Fibroblast of upper back skin (primary cell): Measurements from ENCODE around the gene KIN.
"Not testable (repeated sequence)": the region's sequence is repeated elsewhere in the genome, so short reads cannot be mapped to it uniquely, and the experiment has no call there.

Experiments used
- DNase-seq: peaks from one replicate; pipeline ENCODE4 v3.0.0-alpha.2; 2013

The KIN gene

DNA sequence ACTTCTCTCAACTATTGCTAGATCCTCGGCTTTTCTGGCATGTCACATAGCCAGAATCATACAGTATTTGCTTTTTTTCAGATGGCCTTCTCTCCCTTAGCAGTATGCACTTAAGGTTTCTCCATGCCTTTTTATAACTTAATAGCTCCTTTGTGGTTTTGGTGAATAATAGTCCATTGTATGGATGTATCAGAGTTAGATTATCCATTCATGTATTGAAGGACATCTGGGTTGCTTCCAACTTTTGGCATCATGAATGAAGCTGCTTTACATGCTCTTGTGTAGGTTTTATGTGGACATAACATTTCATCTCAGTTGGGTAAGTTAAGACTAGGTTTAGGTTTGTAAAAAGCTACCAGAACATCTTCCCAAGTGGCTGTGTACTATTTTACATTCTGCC is 4.7 kb upstream of the KIN start:
- DNase-seq: peak; percentile 37

DNA sequence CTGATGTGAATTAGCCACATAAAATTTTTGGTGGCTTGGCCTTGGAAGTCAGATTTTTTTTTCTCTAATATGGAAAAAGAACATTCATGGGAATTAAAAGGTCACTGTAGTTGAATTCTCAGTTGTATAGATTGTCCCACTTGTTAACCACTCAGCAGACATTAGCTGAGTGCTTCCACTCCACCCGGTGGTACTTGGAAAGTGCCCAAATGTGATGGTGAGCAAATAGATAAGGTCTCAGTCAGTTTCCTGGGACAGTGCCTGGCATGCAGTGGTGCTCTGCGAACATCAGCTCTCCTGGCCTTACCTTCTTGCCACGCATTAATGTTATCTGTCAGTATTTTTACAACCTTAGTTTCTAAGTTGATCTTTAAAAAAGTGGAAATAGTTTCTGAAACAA is 1.6 kb upstream of the KIN start:
- DNase-seq: peak; percentile 25

DNA sequence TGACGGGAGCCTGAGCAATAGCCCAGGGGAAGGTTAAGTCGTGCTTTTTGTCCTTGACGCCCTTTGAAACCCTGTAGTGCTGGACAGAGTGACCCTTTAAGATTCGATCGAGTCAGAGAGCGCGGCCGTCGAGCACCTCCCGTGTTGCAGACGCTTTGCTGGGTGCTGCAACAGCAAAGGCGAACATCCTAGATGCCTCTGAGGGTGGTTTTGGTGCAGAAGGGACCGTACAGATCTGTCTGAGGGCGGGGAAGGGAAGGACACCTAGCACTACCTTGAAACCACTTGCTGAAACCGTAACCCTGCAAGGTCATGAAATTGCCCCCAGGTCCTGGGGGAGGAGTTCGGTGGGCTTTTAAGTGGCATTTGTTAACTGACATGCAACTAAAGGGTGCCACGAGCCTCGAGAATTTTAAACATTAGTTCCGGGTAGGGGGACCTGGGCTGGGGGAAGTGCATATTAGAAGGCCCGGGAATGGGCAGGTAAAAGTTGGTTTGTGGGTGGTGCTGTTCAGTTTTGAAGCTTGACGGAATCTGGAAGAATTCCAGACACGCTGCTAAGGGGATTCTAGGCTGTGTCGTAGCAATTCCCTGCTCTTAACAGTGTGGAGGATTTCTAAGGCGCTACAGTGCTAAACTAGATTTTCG is 970 bp upstream of the KIN start:
- peak; percentile 14 for DNase-seq

DNA sequence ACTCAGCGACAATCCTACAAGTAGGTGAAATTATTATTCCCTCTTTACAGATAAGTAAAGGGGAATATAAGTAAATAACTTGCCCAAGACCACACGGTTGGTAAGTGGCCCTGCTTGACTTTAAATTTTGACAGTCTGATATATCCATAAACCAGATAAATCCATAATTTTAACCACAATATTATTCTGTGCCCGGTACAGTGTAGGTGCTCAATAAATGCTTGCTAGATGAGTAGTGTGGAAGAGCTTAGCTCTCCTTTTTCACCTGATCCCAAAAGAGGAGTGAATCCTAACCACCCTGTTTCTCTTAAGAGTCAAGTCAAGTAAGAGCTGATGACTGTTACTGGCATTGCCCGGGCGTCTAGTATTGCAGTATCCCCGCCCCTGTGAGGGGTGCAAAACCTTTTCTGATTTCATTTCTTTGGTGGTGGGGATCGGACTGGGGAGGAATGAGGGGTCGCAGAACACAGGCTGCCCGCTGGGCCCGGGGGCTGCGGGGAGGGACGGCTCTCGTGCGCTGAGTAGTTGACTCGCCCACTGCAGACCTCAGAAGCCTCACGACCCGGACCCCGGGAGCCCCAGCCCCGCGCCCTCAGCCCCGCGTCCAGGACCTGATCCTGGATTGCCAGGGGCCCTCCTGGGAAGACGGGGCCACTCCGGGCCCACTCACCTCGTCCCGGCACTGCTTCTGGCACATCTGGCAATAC is 490 bp downstream of the KIN start:
- no peak for DNase-seq

DNA sequence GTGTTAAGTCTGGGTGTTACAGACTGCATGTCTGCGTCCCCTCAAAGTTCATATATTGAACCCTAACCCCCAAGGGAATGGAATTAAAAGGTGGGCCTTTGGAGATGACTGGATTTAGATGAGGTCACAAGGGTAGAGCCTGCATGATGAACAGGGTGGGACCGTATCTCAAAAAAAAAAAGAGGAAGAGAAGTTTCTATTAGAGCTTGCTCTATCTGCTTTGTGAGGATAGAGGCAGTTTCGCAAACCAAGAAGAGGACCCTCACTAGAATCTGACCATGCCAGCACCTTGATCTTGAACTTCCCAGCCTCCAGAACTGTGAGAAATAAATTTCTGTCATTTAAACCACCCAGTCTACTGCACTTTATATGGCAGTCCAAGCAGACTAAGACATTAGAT is 1.4 kb downstream of the KIN start:
- DNase-seq: no peak

DNA sequence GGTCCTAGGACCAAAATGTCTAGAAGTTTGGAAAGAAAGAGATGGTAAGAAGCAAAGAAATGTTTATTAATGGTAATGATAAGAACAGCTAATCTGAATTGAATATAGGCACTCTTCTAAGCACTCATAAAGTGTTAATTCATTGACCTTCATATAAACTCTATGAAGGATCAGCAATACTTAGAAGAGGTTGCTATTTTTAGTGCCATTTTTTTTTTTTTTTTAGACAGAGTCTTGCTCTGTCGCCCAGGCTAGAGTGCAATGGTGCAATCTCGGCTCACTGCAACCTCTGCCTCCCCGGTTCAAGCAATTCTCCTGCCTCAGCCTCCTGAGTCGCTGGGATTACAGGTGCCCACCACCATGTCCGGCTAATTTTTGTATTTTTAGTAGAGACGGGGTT is 5.6 kb downstream of the KIN start:
- DNase-seq: not testable (repeated sequence)

DNA sequence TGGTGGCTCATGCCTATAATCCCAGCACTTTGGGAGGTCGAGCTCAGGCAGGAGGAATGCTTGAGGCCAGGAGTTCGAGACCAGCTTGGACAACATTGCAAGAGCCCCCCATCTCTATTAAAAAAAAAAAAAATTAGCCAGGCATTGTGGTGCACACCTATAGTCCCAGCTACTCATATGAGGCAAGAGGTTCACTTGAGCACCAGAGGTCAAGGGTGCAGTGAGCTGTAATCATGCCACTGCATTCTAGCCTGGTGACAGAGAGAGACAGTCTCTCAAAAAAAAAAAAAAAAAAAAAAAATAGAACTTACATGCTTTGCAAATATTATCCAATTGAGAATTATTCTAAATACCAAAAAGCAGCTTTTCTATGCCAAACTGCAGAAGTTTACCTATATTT is 11.0 kb downstream of the KIN start:
- DNase-seq: no peak

DNA sequence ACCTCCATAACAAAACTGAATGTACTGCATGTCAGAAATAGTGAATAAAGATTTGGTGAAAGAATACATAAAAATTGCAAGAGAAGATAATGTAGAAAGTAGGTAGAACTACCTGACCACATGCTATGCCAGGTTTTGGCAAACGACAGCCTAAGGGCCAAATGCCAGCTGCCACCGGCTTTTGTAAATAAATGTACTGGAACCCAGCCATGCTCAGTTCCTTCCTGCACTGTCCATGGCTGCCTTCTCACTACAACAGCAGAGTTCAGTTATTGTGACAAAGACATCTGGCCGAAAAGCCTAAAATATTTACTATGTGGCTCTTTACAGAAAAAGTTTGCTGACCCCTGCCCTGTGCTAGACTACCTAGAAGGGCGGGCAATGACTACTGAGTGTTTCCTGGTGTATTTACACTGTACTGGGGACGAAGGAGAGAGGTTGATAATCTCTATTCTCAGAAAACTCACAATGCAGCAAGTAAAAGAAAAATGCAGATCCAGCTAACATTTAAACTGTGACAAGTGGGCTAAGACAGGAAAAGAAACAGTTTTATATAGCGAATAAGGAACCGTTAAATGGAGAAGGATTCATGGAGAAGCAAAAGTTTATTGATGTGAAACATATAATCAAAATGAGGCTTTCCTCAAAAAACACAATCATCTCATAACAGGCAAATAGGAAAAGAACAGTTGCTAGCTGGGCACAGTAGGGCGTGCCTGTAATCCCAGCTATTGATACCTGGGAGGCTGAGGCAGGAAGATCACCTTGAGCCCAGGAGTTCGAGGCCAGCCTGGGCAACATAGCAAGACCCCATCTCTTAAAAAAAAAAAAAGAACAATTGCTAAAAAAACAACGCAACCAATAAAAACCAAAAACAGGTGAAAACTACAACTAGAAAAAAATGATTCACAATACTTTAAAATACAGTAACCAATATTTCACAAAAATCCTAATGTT is 13.7 kb downstream of the KIN start:
- no peak for DNase-seq

DNA sequence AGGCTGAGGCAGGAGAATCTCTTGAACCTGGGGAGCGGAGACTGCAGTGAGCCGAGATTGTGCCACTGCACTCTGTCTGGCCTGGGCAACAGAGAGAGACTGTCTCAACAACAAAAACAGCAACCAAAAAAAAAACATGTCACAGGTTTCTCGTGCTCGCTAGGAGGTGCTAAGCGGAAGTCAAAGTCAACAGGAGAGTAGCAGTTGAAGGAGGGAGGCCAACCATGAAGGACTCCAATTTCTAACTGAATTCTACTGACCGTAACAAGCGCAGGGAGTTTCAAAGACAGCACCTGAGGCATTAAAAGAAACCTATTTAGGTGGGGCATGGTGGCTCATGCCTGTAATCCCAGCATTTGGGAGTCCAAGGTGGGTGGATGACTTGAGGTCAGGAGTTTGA is 19.4 kb downstream of the KIN start:
- DNase-seq: no peak

DNA sequence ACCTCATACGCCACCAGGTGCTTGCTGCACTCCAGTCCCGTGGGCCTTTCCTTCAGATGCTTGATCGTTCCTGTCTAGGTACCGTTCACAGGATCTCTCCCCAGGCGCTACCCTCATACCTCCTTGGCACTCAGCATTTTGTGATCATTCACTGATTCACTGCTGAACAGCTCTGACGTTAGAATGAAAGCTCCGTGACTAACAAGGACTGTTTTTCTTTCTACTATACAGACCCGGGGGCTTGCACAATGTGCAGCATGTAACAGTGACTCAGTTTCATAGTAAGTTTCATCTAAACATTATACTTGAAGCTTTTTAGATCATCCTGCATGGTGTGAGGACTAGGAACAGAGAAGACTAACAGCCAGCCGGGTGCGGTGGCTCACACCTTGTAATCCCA is 20.6 kb downstream of the KIN start:
- DNase-seq: peak; percentile 12

DNA sequence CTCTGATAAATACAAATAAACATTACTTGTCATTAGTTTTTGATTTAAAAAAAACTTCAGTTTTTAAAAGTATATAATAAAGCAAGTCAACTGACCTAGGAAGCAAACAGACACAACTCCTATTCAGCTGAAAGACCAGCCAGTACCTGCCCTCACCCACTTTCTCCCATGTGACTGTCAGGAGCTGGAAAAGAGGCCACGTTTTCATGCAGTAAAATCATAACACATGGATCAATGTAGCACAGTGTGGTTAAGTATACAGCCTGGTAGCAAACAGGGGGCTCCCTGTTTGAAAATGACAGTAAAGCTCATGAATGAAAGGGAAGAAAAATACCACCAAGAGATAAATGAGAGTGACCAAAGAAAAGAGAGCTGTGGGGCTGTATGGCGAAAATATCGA is 21.6 kb downstream of the KIN start:
- DNase-seq: no peak

DNA sequence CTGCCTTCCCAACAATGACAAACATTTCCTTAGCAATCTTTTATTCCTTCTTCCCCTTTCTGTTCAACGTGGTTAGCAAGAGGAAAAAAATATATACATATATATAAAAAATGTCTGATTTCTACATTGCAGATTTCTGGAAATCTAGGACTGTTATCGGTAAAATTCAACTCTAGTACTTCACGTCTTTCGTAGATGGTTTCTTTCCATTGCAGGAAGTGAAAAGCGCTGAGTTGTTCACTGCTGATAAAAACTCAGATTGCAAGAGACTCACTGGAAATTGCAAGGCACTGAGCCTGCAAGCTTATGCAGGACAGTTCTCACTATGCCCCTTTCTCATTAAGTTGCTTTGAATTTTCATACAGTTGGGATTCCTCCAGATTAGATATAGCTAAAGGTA is 23.9 kb downstream of the KIN start:
- DNase-seq: no peak

DNA sequence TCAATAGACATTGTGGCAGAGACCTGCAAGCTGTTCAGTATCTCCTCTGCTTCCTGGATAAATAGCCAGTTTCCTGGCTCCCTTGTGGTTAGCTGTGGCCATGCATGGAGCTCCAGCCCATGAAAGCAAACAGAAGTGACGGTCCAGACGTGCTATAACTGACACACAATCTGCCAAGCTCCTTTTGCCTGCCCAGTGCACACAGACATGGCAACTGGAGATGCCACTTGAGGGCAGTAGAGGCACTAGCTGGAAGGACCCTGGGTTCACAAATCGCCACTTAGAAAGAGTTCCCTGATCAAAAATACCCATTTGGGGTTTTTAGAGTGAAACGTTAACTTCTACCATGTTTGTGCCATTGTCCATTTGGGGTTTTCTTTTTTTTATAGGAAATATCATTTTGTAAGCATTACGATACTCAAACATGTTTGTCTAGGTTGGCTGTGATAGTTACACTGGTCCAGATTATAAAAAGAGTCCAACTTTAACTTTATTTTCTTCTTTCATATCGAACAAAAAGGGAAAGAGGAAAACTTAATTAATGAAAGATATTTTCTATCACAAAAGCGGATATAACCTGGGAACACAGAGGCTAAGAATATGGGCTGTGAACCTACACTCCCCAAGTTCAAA is 31.3 kb downstream of the KIN start:
- peak; percentile 16 for DNase-seq

DNA sequence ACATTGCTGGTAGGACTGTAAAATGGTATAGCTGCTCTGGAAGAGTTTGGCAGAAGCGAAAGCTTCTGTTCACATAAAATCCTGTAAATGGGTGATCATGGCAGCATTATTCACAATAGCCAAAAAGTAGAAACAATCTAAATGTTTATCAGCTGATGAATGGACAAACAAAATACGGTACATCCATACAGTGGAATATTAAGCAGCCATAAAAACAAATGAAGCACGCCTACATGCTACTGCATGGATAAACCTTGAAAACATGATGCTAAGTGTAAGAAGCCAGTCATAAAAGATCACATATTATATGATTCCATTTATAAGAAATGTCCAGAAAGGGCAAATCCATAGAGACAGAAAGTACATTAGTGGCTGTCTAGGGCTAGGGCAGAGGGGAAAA is 32.7 kb downstream of the KIN start:
- DNase-seq: no peak

DNA sequence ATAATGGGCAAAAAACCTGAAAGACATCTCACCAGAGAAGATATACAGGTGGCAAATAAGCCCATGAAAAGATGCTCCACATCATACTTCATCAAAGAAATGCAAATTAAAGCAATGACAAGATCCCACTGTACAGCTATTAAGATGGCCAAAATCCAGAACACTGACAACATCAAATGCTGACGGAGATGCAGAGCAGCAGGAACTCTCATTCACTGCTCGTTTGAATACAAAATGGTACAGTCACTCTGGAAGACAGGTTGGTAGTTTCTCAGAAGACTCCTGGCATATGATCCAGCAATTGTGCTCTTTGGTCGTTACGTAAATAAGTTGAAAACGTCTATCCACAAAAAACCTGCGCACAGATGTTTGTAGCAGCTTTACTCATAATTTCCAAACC is 35.5 kb downstream of the KIN start:
- no peak for DNase-seq

DNA sequence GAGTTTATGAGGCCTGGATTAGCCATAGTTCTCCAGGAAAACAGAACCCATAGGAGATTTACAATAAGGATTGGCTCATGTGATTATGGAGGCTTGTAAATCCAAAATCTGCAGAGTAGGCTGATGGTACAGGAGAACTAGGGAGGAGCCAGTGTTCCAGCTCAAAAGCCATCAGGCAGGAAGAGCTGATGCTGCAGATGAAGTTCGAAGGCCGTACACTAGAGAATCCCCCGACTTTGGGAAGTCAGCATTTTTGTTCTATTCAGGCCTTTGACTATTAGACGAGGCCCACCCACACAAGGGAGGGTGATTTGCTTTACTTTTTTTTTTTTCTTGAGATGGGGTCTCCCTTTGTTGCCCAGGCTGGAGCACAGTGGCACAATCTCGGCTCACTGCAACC is 37.6 kb downstream of the KIN start:
- no peak for DNase-seq

DNA sequence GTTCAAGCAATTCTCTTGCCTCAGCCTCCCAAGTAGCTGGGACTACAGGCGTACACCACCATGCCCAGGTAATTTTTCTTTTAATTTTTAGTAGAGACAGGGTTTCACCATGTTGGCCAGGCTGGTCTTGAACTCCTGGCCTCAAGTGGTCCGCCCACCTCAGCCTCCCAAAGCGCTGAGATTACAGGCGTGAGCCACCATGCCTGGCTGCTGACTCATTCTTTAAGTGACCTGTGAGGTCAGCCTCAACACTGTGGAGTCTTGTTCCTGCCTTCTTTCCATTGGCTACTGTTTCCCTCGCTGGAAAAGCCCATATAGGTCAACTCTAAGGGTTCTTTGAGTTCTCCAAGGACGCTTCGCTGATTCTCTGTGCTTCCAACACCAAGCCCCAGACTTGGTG is 39.2 kb downstream of the KIN start:
- peak; percentile 3 for DNase-seq

DNA sequence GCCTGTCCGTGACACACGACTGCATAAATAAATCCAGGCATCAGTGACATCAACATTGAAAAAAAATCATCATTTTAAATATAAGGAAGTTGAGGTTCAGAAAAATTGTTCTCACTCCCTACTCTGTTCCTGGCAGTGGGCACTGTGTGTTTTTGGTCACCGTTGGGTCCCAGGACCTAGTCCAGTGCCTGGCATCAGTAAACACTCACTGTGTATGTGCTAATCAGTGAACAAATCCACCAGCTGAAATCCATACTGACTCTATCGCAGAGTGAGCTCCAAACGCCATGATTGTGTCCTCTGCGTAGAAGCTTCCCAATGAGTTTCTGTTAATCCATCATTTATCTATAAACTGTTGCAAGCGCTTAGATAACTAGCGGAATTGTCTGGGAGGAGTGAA is 43.5 kb downstream of the KIN start:
- no peak for DNase-seq

DNA sequence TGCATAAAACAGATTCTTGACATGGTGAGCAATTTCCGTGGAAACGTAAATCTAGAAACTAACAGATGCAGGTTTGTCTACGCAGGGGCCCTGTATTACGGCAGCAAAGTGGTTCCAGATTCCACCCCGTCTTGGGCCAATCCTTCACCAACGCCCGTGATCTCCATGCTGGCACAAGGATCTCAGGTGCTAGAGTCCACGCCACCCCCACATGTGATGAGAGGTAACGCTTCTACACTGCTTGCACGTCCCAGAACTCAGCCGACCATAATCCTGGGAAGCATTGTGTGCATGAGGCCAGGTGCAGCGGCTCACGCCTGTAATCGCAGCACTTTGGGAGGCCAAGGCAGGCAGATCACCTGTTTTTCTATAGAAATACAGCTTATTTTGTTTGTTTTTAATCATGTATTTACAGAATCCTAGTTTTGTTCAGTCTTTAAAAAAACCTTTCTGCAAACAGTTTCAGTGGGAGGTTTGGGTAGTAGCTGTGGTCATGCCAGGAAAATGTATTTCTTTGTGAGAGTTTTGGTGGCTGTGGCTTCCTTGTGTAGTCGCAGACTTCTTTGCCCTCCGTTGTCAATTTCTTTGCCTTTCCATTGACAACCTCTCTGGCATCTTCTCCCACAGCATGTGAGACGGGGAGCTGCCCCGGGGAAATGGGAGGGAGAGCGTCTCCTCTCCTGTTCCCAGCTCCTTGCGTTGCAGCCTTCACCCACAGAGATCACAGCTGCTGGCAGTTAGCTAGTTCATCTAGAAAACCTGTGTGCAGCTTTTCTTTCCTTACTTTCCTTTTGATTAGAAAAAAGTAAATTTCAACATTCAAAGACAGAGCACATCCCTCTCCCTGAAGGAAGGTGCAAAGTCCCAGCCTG is 49.0 kb downstream of the KIN start:
- no peak for DNase-seq

DNA sequence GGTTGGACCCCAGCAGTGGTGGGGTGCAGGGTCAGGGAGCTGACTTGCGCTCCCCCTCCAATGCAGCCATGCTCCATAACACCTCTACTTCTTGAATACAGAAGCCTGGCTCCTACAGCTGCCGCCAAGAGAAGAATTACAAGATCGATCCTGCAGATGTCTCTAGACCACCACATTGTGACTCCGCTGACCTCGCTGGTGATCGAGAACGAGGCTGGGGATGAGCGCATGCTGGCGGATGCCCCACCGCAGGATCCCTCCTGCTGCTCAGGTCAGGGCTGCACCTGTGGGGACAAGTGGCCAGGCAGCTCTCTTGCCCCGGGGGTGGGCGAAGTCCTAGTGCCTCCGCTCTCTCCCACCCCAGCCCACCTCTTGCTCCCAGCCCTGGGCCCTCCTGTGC is 53.0 kb downstream of the KIN start:
- no peak for DNase-seq

DNA sequence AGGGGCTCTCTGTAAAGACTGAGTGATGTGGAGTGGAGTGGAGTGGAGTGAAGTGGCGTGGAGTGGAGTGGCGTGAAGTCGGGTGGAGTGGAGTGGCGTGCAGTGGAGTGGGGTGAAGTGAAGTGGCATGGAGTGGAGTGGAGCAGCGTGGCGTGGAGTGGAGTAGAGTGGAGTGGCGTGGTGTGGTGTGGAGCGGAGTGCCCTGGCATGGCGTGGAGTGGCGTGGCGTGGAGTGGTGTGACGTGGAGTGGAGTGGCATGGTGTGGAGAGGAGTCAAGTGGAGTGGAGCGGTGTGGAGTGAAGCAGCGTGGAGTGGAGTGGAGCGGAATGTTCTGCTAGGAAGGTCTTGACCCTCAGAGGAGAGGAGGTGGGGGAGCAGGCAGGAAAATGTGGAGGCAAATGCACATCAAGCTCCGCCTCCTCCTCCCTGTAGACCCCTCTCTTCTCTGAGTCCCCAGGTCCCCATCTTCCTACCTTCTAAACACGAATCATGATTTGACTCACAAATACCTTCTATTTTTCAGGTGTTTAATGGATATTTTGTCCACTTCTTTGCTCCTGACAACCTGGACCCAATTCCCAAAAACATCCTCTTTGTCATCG is 64.8 kb downstream of the KIN start:
- no peak for DNase-seq

DNA sequence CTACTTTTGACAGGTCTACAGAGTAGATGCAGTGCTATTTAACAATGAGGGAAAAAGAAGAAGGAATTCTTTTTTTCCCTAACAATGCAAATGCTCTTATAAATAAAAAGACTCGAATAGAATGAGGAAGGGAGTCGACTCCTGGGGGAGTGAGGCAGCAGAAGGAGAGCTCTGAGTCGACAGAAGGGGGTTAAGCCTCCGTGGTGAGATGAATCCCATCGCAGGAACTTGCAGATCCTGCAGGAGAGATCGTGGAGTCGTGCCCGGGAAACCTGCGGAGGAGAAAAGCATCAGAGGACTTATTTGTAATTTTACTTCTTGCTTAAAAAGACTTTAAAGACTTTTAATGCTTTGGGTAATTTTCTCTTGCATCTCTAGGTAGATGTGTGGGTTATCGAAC is 67.3 kb downstream of the KIN start:
- no peak for DNase-seq
